K562 (cell line): ENCODE data around the gene PNMA8B. TPM values are rescaled to one million over a fixed set of nuclear protein-coding genes. Genes with fewer than 3 reads are reported as not detected.

Experiments
- ATAC-seq: fragments of 200-7000 bp; cut with Tn5 transposase; 3 replicates; pipeline ENCODE4 v1.9.1; 2020; ENCODE audit warnings: moderate library complexity
- BruUV-seq: library from RNA; stranded (reverse); fragments of 400-500 nt; replicated peaks from 2 replicates; lab custom pipeline; 2021; lab: Mats Ljungman, UMichigan
- CTCF ChIA-PET: fragments of 300-600 bp; formaldehyde crosslinking; extraction: SDS; loops from one replicate; lab custom pipeline; 2021; ENCODE audit warnings: low intra/inter-chr PET ratio; lab: Yijun Ruan, JAX
- POLR2A ChIA-PET: fragments of 300-600, 350-650 bp; sonication (Branson Sonifier 250); formaldehyde crosslinking; extraction: SDS; loops from one replicate; lab custom pipeline; 2021; ENCODE audit warnings: antibody characterized with exemption, inconsistent platforms; lab: Yijun Ruan, JAX
- DNase-seq, 4 experiments: peaks; one replicate each; pipeline versions ENCODE4 v3.0.0 to v3.0.0-alpha.2; 2011 to 2018; ENCODE audit warnings: low spot score in 3 of 4, mixed read lengths in 3 of 4; ENCODE audit errors: extremely low read depth in 1 of 4
- FAIRE-seq: peaks from 2 replicates; lab custom pipeline; 2011; peaks lifted over from hg19 to GRCh38; lab: Jason Lieb, UNC
- H2AFZ ChIP-seq: 2 replicates; pipeline ENCODE4 v1.6.0; 2011; ENCODE audit warnings: low read depth, low read length, control low read depth, inconsistent platforms
- H3K27ac ChIP-seq: fragments of 200-600 bp; 3 replicates; pipeline ENCODE4 v1.8.0; 2011; ENCODE audit warnings: low read depth, mild to moderate bottlenecking, control low read depth, inconsistent platforms, low read length, moderate library complexity, mixed read lengths; ENCODE audit errors: extremely low read depth
- H3K27me3 ChIP-seq, 2 experiments: fragments of 300-600 bp in 1 of 2; 2 replicates in 1 of 2; 3 replicates in 1 of 2; pipeline versions ENCODE4 v1.6.0 to v1.8.0; 2011; ENCODE audit warnings: inconsistent platforms in 2 of 2, low read length in 2 of 2, mild to moderate bottlenecking in 1 of 2, mixed read lengths in 1 of 2, moderate library complexity in 1 of 2; ENCODE audit not compliant: control insufficient read depth in 2 of 2, insufficient read depth in 2 of 2
- H3K36me3 ChIP-seq: fragments of 300-600 bp; 3 replicates; pipeline ENCODE4 v1.8.0; 2011; ENCODE audit warnings: mild to moderate bottlenecking, low read length, inconsistent platforms; ENCODE audit not compliant: control insufficient read depth, insufficient read depth
- H3K4me1 ChIP-seq, 2 experiments: fragments of 200-600 bp in 1 of 2; replicated peaks in 1 of 2; 2 replicates in 1 of 2; 3 replicates in 1 of 2; pipeline versions ENCODE4 v1.5.1 to v1.8.0; 2011; ENCODE audit warnings: inconsistent platforms in 2 of 2, low read length in 2 of 2, mild to moderate bottlenecking in 1 of 2, mixed read lengths in 1 of 2, moderate library complexity in 1 of 2; ENCODE audit not compliant: control insufficient read depth in 2 of 2, insufficient read depth in 2 of 2
- H3K4me2 ChIP-seq: 2 replicates; pipeline ENCODE4 v1.6.1; 2011; ENCODE audit warnings: low read length, control low read depth, inconsistent platforms, mixed read lengths; ENCODE audit not compliant: insufficient read depth
- H3K4me3 ChIP-seq: fragments of 200-600 bp; sonication (generic), shearing (Covaris generic); 2 replicates; pipeline ENCODE4 v1.5.1; 2016; ENCODE audit warnings: control low read depth, inconsistent platforms
- H3K79me2 ChIP-seq: fragments of 200-600 bp; 3 replicates; pipeline ENCODE4 v1.8.0; 2011; ENCODE audit warnings: low read length, inconsistent platforms; ENCODE audit not compliant: control insufficient read depth, insufficient read depth
- H3K9ac ChIP-seq, 2 experiments: 2 replicates each; pipeline versions ENCODE4 v1.6.0 to v1.6.1; 2011; ENCODE audit warnings: low read depth in 2 of 2, low read length in 2 of 2, control low read depth in 1 of 2, inconsistent platforms in 1 of 2, mild to moderate bottlenecking in 1 of 2, mixed read lengths in 1 of 2; ENCODE audit not compliant: insufficient read depth in 1 of 2
- H3K9me1 ChIP-seq: one replicate; pipeline ENCODE4 v1.6.0; 2011; ENCODE audit warnings: inconsistent platforms, mild to moderate bottlenecking, low read length, moderate library complexity; ENCODE audit not compliant: control insufficient read depth, insufficient read depth
- H3K9me3 ChIP-seq: replicated peaks from 2 replicates; pipeline ENCODE4 v1.5.1; 2011; ENCODE audit warnings: low read depth, low read length, inconsistent platforms; ENCODE audit not compliant: control insufficient read depth, insufficient read depth
- H4K20me1 ChIP-seq: replicated peaks from 2 replicates; pipeline ENCODE4 v1.6.1; 2011; ENCODE audit warnings: low read length, inconsistent platforms, mixed read lengths; ENCODE audit not compliant: control insufficient read depth, insufficient read depth
- CHAMP1 ChIP-seq: fragments of 450-650 bp; IDR thresholded peaks from 2 replicates; pipeline ENCODE4 v1.6.1; 2016; ENCODE audit warnings: mild to moderate bottlenecking
- ETV1 ChIP-seq: fragments of 450-650 bp; conservative IDR thresholded peaks from 2 replicates; pipeline ENCODE4 v1.6.1; 2016; ENCODE audit warnings: missing genetic modification characterization, control low read depth, low read depth, missing compliant biosample characterization
- MEF2A ChIP-seq: IDR thresholded peaks from 2 replicates; pipeline ENCODE4 v1.6.1; 2011; ENCODE audit warnings: low read depth, mild to moderate bottlenecking, low read length, moderate library complexity; ENCODE audit not compliant: control insufficient read depth
- RBFOX2 ChIP-seq: fragments of 200-400 bp; formaldehyde crosslinking; IDR thresholded peaks from 2 replicates; pipeline ENCODE4 v1.6.1; 2017; ENCODE audit warnings: low read depth, mild to moderate bottlenecking, low read length, moderate library complexity
- SIRT6 ChIP-seq: IDR thresholded peaks from one replicate; pipeline ENCODE4 v1.6.1; 2012; ENCODE audit warnings: low read depth, mild to moderate bottlenecking, control low read depth, inconsistent platforms, low read length, moderate library complexity
- SPI1 ChIP-seq: IDR thresholded peaks from 2 replicates; pipeline ENCODE4 v1.6.1; 2011; ENCODE audit warnings: low read depth, low read length, control low read depth, borderline replicate concordance
- ZNF184 ChIP-seq: sonication (generic); formaldehyde crosslinking; IDR thresholded peaks from 2 replicates; pipeline ENCODE4 v1.5.0; 2020; ENCODE audit warnings: missing genetic modification reagents
- ZNF609 ChIP-seq: sonication (generic); formaldehyde crosslinking; IDR thresholded peaks from 2 replicates; pipeline ENCODE4 v1.8.1; 2023; ENCODE audit warnings: missing genetic modification reagents, mild to moderate bottlenecking, borderline replicate concordance
- WGBS: fragments of 100-300 bp; shearing (Covaris generic); methylation state at CpG from one replicate; pipeline ENCODE4 v1.1.6; 2016; ENCODE audit warnings: low coverage, mixed read lengths; ENCODE audit not compliant: insufficient coverage; ENCODE audit errors: missing lambda C conversion rate; 5-methylcytosine and 5-hydroxymethylcytosine counted together
- in situ Hi-C: fragments of 300-500 bp; cut with MboI; formaldehyde crosslinking; loops from 4 replicates; pipeline ENCODE4 v1.15.0; 2018; ENCODE audit warnings: inconsistent platforms, mixed read lengths
- intact Hi-C: fragments of 100-400 bp; cut with micrococcal nuclease; formaldehyde crosslinking; loops from 2 replicates; pipeline ENCODE4 v1.14.2; 2022
- polyA plus RNA-seq, 8 experiments: library from polyadenylated mRNA; depleted of rRNA in 4 of 8; stranded (reverse) in 5 of 8; unstranded in 3 of 8; fragments of >200 nt; fragmentation: Nextera tagmentation in 2 of 8; fragmentation: Illumina TruSeq in 1 of 8; extraction: Ambion mirVana in 2 of 8; extraction: Trizol in 1 of 8; gene quantifications; 2 replicates each; pipeline versions ENCODE4 v1.2.1 to v1.2.3, GENCODE V29; 2011 to 2014; ENCODE audit warnings: inconsistent platforms in 1 of 8, missing spikeins in 1 of 8
- total RNA-seq, 7 experiments: library from RNA; depleted of rRNA in 6 of 7; stranded (reverse); fragments of >200 nt in 6 of 7; fragmentation: Illumina TruSeq in 2 of 7; extraction: Trizol in 2 of 7; gene quantifications; 2 replicates each; pipeline versions ENCODE4 v1.2.1 to v1.2.3, GENCODE V29; 2011 to 2021; ENCODE audit warnings: low replicate concordance in 1 of 7
- TF ChIP-seq, protein P1 (sequence below): fragments of 450-650 bp; IDR thresholded peaks from 2 replicates; pipeline ENCODE4 v1.6.1; 2018; ENCODE audit warnings: mild to moderate bottlenecking, low read depth; ENCODE audit not compliant: partially characterized antibody
- TF ChIP-seq, protein P2 (sequence below): sonication (generic); formaldehyde crosslinking; IDR thresholded peaks from 2 replicates; pipeline ENCODE4 v1.8.0; 2022; ENCODE audit warnings: missing genetic modification reagents, mild to moderate bottlenecking, borderline replicate concordance

PNMA8B gene
- total and polyA plus RNA-seq, 9 of the 15 experiments (the other 6 are each of a cell fraction or from before 2014, with no cell fraction given) = not detected

DNA sequence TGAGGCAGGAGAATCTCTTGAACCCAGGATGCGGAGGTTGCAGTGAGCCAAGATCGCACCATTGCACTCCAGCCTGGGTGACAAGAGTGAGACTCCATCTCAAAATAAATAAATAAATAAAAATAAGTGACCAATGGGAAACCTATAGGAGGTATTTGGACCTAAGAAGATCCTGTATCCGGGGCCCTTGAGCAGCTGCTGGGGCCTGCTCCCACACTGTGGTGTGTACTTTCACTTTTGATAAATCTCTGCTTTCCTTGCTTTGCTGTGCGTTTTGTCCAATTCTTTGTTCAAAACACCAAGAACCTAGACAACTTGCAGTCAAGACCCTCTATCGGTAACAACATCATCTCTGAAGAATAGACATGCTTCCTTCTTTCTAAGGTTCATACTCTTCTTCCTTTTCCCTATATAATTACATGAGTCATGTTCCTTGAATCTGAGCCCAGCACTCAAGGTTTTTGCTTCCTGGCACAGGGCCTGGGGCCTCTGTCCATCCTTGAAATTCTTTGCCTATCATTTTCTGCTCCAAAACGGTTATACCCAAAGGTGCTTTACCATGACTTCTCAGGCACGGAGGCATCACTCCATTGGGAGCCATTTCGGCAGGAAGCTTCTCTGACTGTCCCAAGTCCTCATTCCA lies 52.7 kb downstream of the PNMA8B start (continued):
- TF ChIP-seq ZNF609 (CRISPR knock-in tag) = no peak
- no peak for TF ChIP-seq RBFOX2

GRCh38 chr19:46441866-46442265 lies 53.8 kb downstream of the PNMA8B start:
- no peak for FAIRE-seq
- no peak for DNase-seq
- Histone ChIP-seq H2AFZ (no peak overlapping the region), H3K9me3 (no peaks in the 10 kb centered on the region), H3K9me1 (no peaks in the 10 kb centered on the region), H3K27ac (no peak overlapping the region), H3K4me1 (no peaks in the 10 kb centered on the region), H3K27me3 (peaks cover 1 to 17% of the 10 kb centered on the region in 2 experiments), H3K4me3 (no peak overlapping the region), H3K36me3 (no peaks in the 10 kb centered on the region), H3K9ac (no peak overlapping the region), H3K4me2 (no peak overlapping the region), H3K79me2 (no peaks in the 10 kb centered on the region), H4K20me1 (no peaks in the 10 kb centered on the region)
- WGBS = 6% methylated on average over 1 of the region's 1 CpG
- ChIA-PET POLR2A (no interaction called here), CTCF (no interaction called here)
- no peak for ATAC-seq
- intact Hi-C loops = no loop called here
- BruUV-seq = no TSS peak
- in situ Hi-C loops = no loop called here
- TF ChIP-seq MEF2A = no peak
- TF ChIP-seq, protein P1, sequence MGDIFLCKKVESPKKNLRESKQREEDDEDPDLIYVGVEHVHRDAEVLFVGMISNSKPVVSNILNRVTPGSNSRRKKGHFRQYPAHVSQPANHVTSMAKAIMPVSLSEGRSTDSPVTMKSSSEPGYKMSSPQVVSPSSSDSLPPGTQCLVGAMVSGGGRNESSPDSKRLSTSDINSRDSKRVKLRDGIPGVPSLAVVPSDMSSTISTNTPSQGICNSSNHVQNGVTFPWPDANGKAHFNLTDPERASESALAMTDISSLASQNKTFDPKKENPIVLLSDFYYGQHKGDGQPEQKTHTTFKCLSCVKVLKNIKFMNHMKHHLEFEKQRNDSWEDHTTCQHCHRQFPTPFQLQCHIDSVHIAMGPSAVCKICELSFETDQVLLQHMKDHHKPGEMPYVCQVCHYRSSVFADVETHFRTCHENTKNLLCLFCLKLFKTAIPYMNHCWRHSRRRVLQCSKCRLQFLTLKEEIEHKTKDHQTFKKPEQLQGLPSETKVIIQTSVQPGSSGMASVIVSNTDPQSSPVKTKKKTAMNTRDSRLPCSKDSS = no peak
- no peak for TF ChIP-seq ZNF184 (CRISPR knock-in tag)
- no peak for TF ChIP-seq SPI1
- TF ChIP-seq, protein P2, sequence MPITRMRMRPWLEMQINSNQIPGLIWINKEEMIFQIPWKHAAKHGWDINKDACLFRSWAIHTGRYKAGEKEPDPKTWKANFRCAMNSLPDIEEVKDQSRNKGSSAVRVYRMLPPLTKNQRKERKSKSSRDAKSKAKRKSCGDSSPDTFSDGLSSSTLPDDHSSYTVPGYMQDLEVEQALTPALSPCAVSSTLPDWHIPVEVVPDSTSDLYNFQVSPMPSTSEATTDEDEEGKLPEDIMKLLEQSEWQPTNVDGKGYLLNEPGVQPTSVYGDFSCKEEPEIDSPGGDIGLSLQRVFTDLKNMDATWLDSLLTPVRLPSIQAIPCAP (CRISPR knock-in tag) = no peak
- TF ChIP-seq SIRT6 = no peak
- no peak for TF ChIP-seq CHAMP1
- TF ChIP-seq ETV1 (tag) = no peak
